Kidney epithelial cell (primary cell): ENCODE results near the gene IQCE. TPM values are rescaled to one million over a fixed set of nuclear protein-coding genes. Genes with fewer than 3 reads are reported as not detected.

Experiments
- DNase-seq: peaks from one replicate; pipeline ENCODE4 v3.0.0-alpha.2; 2010; ENCODE audit warnings: low read depth
- H3K27me3 ChIP-seq: 2 replicates; pipeline ENCODE4 v1.6.0; 2011; ENCODE audit warnings: low read length; ENCODE audit not compliant: control insufficient read depth, insufficient read depth
- H3K36me3 ChIP-seq: 2 replicates; pipeline ENCODE4 v1.5.1; 2011; ENCODE audit warnings: low read length; ENCODE audit not compliant: control insufficient read depth, insufficient read depth
- H3K4me3 ChIP-seq: 2 replicates; pipeline ENCODE4 v1.5.1; 2011; ENCODE audit warnings: low read depth, mild to moderate bottlenecking, control low read depth, low read length
- CTCF ChIP-seq: IDR thresholded peaks from 2 replicates; pipeline ENCODE4 v1.5.1; 2011; ENCODE audit warnings: mild to moderate bottlenecking, moderate library complexity, low read length, control low read depth, inconsistent platforms; ENCODE audit not compliant: insufficient read depth, poor library complexity, severe bottlenecking
- total RNA-seq: library from RNA; depleted of rRNA; stranded (reverse); fragments of >200 nt; gene quantifications from 2 replicates; pipeline ENCODE4 v1.2.3, GENCODE V29; 2015

Gene IQCE
- total RNA-seq, 1 donor from 2014 or later, result 18.0 TPM

- Histone ChIP-seq H3K36me3 (no peaks in the 10 kb centered on the region), H3K4me3 (no peak overlapping the region), H3K27me3 (no peaks in the 10 kb centered on the region)
- no peak for TF ChIP-seq CTCF
- DNase-seq, result no peak
Measured at GRCh38 chr7:2512179-2512661, 46.6 kb upstream of the IQCE start.

DNA sequence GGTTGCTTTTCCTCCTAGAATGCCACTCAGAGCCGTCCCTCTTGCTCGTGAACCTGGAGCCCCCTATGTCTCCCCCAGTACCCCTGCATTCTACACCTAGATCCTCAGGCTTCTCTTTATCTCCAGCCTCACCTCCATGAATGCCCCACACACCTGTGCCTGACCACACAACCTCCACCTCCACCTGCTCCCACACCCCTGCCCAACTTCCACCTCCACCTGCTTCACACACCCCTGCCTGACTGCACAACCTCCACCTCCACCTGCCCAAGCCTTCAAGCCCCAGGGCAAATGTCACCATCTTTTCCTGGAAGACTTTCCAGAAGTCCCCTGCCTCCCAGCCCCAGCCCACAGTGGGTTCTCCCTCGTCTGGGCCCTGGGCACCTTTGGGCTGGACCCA is 46.1 kb upstream of the IQCE start:
- no peaks in the 10 kb centered on the region for H3K27me3 ChIP-seq
- H3K4me3 ChIP-seq, result no peak overlapping the region
- no peak for TF ChIP-seq CTCF

DNA sequence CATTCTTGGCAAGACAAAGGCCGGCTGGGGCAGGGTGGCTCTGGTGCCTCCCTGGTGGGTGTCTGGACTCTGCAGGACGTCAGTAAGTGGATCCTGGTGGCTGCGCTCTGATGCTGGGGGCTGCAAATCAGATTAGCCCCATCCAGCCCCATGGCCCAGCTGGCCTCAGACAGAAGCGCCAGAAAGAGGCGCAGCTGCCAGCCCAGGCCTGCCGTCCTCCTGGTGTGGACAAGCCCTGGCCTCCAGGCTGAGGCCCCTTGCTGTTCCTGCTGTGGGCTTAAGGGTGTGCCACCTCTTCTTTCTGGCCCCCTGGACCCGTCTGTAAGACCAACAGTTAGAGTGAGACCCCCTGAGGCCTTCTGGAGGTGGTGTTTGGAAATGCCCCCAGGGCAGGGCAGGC is 45.1 kb upstream of the IQCE start:
- Histone ChIP-seq H3K4me3 (no peak overlapping the region), H3K27me3 (no peaks in the 10 kb centered on the region), H3K36me3 (no peaks in the 10 kb centered on the region)
- TF ChIP-seq CTCF, result no peak
- DNase-seq, result no peak

More for the DNA sequence above, 46.1 kb upstream of the IQCE start:
- no peak for DNase-seq
- H3K36me3 ChIP-seq, result no peaks in the 10 kb centered on the region

- H3K27me3 ChIP-seq, result no peaks in the 10 kb centered on the region
- no peaks in the 10 kb centered on the region for H3K36me3 ChIP-seq
- DNase-seq, result no peak
- no peak for TF ChIP-seq CTCF
- H3K4me3 ChIP-seq, result no peak overlapping the region
Measured at GRCh38 chr7:2514473-2515423, 44.0 kb upstream of the IQCE start.

DNA sequence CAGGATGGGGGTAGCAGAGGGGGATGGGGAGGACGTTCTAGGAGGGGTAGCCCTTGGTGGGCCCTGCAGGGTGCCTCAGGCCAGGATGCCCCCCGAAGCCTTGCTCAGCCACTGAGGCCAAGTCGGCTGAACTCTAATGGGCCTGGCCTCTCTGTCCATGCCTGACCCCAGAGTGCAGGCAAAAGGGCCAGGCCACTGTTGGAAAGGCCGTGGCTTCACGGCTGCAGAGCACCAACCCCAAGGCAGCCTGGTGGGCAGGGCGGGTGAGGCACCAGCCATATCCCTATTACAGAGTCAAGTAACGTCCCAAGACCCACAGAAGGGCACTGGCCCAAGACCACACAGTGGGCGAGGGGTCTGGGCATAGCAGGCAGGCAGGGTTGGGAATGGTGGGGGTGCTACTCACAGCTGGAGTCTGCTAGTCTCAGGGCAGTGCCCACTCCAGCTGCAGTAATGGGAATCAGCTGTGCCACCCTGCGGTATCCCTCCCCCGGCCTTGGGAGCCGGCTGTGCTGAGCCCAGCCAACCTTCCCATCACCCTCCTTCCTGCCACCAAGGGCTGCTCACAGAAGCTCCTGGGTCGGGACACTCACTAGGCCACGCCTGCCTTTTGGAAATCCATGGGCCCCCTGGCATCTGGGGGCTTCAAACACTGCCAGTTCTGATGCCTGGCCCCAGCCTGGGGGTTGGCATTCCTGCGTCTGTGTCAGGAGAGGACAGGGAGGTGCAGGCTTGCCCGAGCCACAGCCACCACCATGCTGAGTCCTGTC is 43.2 kb upstream of the IQCE start:
- no peaks in the 10 kb centered on the region for H3K27me3 ChIP-seq
- H3K4me3 ChIP-seq, result no peak overlapping the region
- no peak for DNase-seq
- TF ChIP-seq CTCF, result no peak
- no peaks in the 10 kb centered on the region for H3K36me3 ChIP-seq
